ENCODE results near the gene ALG12.

The ALG12 gene

GRCh38 chr22:49945042-49945794, 27.0 kb upstream of the ALG12 start:
- peak; percentile 61 for DNase-seq

- DNase-seq = no peak
Observed at GRCh38 chr22:49944399-49944891, 26.2 kb upstream of the ALG12 start.

GRCh38 chr22:49943771-49944398, 25.6 kb upstream of the ALG12 start:
- DNase-seq = no peak

- DNase-seq = no peak
Observed at GRCh38 chr22:49943405-49943765, 25.1 kb upstream of the ALG12 start.

- no peak for DNase-seq
Observed at GRCh38 chr22:49942565-49943404, 24.5 kb upstream of the ALG12 start.

- DNase-seq = no peak
Observed at GRCh38 chr22:49941507-49942316, 23.5 kb upstream of the ALG12 start.

- DNase-seq = no peak
Observed at GRCh38 chr22:49938565-49939136, 20.4 kb upstream of the ALG12 start.

- DNase-seq = no peak
Observed at GRCh38 chr22:49937758-49938564, 19.7 kb upstream of the ALG12 start.

GRCh38 chr22:49936973-49937757, 18.9 kb upstream of the ALG12 start:
- no peak for DNase-seq

GRCh38 chr22:49936018-49936972, 18.1 kb upstream of the ALG12 start:
- peak; percentile 98 for DNase-seq

GRCh38 chr22:49935561-49935960, 17.3 kb upstream of the ALG12 start:
- no peak for DNase-seq

- peak; percentile 86 for DNase-seq
Observed at GRCh38 chr22:49934891-49935557, 16.8 kb upstream of the ALG12 start.

GRCh38 chr22:49934160-49934890, 16.1 kb upstream of the ALG12 start:
- peak; percentile 38 for DNase-seq

GRCh38 chr22:49933236-49934159, 15.3 kb upstream of the ALG12 start:
- no peak for DNase-seq

GRCh38 chr22:49930596-49931412, 12.6 kb upstream of the ALG12 start:
- DNase-seq = peak; percentile 80

GRCh38 chr22:49929994-49930575, 11.8 kb upstream of the ALG12 start:
- DNase-seq = no peak
